ENCODE results near the gene DYDC2.

Gene DYDC2

GRCh38 chr10:80390740-80391139 is 34.2 kb downstream of the DYDC2 start:
- Histone ChIP-seq H2AFZ (ENCODE audit: low read length) (no peak overlapping the region), H3K36me3 (replicated peaks; ENCODE audit: insufficient read depth, low read length) (no peaks in the 10 kb centered on the region), H3K9me3 (replicated peaks; ENCODE audit: insufficient read depth, low read length) (no peaks in the 10 kb centered on the region), H3K79me2 (ENCODE audit: low read length) (no peaks in the 10 kb centered on the region), H3K9ac (ENCODE audit: low read length) (no peak overlapping the region), H3K27ac (ENCODE audit: low read length) (no peak overlapping the region), H3K4me2 (ENCODE audit: low read depth, low read length) (no peak overlapping the region), H3K4me3 (ENCODE audit: low read length) (no peak overlapping the region), H4K20me1 (ENCODE audit: insufficient read depth, low read length) (no peaks in the 10 kb centered on the region), H3F3A (ENCODE audit: insufficient read depth, low read length) (no peaks in the 10 kb centered on the region), H3K9me2 (replicated peaks; ENCODE audit: insufficient read depth, low read length) (no peaks in the 10 kb centered on the region), H3K4me1 (ENCODE audit: low read length) (no peaks in the 10 kb centered on the region), H3K27me3 (replicated peaks; ENCODE audit: insufficient read depth, low read length) (no peaks in the 10 kb centered on the region)
- TF ChIP-seq EZH2phosphoT487 (IDR thresholded peaks at IDR 0.05; ENCODE audit: low read length): no peak
- no peak for DNase-seq

DNA sequence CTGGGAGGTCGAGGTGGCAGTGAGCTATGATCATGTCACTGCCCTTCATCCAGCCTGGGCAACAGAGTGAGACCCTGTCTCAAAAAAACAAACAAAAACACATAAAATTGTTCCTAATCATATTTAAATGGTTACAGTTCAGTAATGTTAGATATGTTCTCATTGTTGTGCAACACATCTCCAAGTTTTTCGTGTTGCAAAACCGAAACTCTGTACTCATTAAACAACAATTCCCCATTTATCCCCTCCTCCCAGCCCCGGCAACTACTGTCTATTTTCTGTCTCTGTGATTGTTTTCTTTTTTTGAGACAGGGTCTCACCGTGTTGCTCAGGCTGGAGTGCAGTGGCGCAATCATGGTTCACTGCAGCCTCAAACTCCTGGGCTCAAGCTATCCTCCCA is 35.7 kb downstream of the DYDC2 start:
- TF ChIP-seq EZH2phosphoT487 (IDR thresholded peaks at IDR 0.05; ENCODE audit: low read length): no peak
- TF ChIP-seq EZH2 (optimal IDR thresholded peaks at IDR 0.05; ENCODE audit: low read depth, low read length): no peak
- no peak for TF ChIP-seq CTCF (IDR thresholded peaks at IDR 0.05; ENCODE audit: low read length)
- no peak overlapping the region for H3K4me3 ChIP-seq (ENCODE audit: low read length)
- H3K27me3 ChIP-seq (replicated peaks; ENCODE audit: insufficient read depth, low read length): no peaks in the 10 kb centered on the region
- no peaks in the 10 kb centered on the region for H3K79me2 ChIP-seq (ENCODE audit: low read length)
- H3K9me3 ChIP-seq (replicated peaks; ENCODE audit: insufficient read depth, low read length): no peaks in the 10 kb centered on the region
- H2AFZ ChIP-seq (ENCODE audit: low read length): no peak overlapping the region
- no peak overlapping the region for H3K4me2 ChIP-seq (ENCODE audit: low read depth, low read length)
- H3K4me1 ChIP-seq (ENCODE audit: low read length): no peaks in the 10 kb centered on the region
- no peaks in the 10 kb centered on the region for H3K9me2 ChIP-seq (replicated peaks; ENCODE audit: insufficient read depth, low read length)
- H3K36me3 ChIP-seq (replicated peaks; ENCODE audit: insufficient read depth, low read length): no peaks in the 10 kb centered on the region
- H4K20me1 ChIP-seq (ENCODE audit: insufficient read depth, low read length): no peaks in the 10 kb centered on the region
- H3K9ac ChIP-seq (ENCODE audit: low read length): no peak overlapping the region
- H3K27ac ChIP-seq (ENCODE audit: low read length): no peak overlapping the region
- no peak for DNase-seq
- H3F3A ChIP-seq (ENCODE audit: insufficient read depth, low read length): no peaks in the 10 kb centered on the region

DNA sequence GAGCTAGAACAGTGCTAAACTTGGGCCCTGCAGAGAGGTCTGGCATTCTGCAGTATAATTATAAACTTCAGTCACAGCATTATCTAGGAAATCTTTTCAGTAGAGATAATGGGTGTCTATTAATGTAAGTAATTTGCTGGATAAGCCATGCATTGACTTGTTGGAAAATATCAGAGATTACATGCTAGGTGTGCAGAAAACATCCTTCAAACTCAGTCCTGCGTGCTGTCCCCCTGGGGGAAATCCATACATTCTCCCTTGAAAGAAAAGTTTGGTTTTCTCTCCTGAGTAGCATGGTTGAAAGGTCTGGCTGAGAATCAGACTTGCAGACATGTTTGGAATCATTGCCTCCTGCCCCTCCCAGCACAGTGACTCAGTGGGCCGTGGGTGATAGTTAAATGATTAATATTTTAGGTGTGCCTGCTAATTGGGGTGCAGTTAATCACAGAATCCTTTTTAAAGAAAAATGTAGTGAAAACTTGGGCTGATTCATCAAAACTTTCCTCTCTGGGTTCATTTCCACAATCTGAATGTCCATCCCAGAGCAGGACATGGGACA is 37.9 kb downstream of the DYDC2 start:
- no peak for TF ChIP-seq CTCF (IDR thresholded peaks at IDR 0.05; ENCODE audit: low read length)
- no peak for TF ChIP-seq EZH2 (optimal IDR thresholded peaks at IDR 0.05; ENCODE audit: low read depth, low read length)
- no peak for TF ChIP-seq EZH2phosphoT487 (IDR thresholded peaks at IDR 0.05; ENCODE audit: low read length)
- DNase-seq: no peak

GRCh38 chr10:80397014-80397413 is 40.4 kb downstream of the DYDC2 start:
- Histone ChIP-seq H3K9me3 (replicated peaks; ENCODE audit: insufficient read depth, low read length) (no peaks in the 10 kb centered on the region), H3K36me3 (replicated peaks; ENCODE audit: insufficient read depth, low read length) (no peaks in the 10 kb centered on the region), H3K4me3 (ENCODE audit: low read length) (no peak overlapping the region), H2AFZ (ENCODE audit: low read length) (no peak overlapping the region), H3K27me3 (replicated peaks; ENCODE audit: insufficient read depth, low read length) (no peaks in the 10 kb centered on the region), H3K27ac (ENCODE audit: low read length) (no peak overlapping the region), H3K9ac (ENCODE audit: low read length) (no peak overlapping the region), H3K4me1 (ENCODE audit: low read length) (no peaks in the 10 kb centered on the region), H3F3A (ENCODE audit: insufficient read depth, low read length) (no peaks in the 10 kb centered on the region), H3K79me2 (ENCODE audit: low read length) (no peaks in the 10 kb centered on the region), H4K20me1 (ENCODE audit: insufficient read depth, low read length) (no peaks in the 10 kb centered on the region), H3K9me2 (replicated peaks; ENCODE audit: insufficient read depth, low read length) (no peaks in the 10 kb centered on the region), H3K4me2 (ENCODE audit: low read depth, low read length) (no peak overlapping the region)
- DNase-seq: no peak
- no peak for TF ChIP-seq CTCF (IDR thresholded peaks at IDR 0.05; ENCODE audit: low read length)
- TF ChIP-seq EZH2 (optimal IDR thresholded peaks at IDR 0.05; ENCODE audit: low read depth, low read length): no peak
- TF ChIP-seq EZH2phosphoT487 (IDR thresholded peaks at IDR 0.05; ENCODE audit: low read length): no peak

More for the DNA sequence above, 37.9 kb downstream of the DYDC2 start:
- Histone ChIP-seq H2AFZ (ENCODE audit: low read length) (no peak overlapping the region), H3K27ac (ENCODE audit: low read length) (no peak overlapping the region), H3K9me2 (replicated peaks; ENCODE audit: insufficient read depth, low read length) (no peaks in the 10 kb centered on the region), H3K9ac (ENCODE audit: low read length) (no peak overlapping the region), H3K4me3 (ENCODE audit: low read length) (no peak overlapping the region), H3F3A (ENCODE audit: insufficient read depth, low read length) (no peaks in the 10 kb centered on the region), H3K27me3 (replicated peaks; ENCODE audit: insufficient read depth, low read length) (no peaks in the 10 kb centered on the region), H3K36me3 (replicated peaks; ENCODE audit: insufficient read depth, low read length) (no peaks in the 10 kb centered on the region), H3K9me3 (replicated peaks; ENCODE audit: insufficient read depth, low read length) (no peaks in the 10 kb centered on the region), H3K79me2 (ENCODE audit: low read length) (no peaks in the 10 kb centered on the region), H3K4me2 (ENCODE audit: low read depth, low read length) (no peak overlapping the region), H3K4me1 (ENCODE audit: low read length) (no peaks in the 10 kb centered on the region), H4K20me1 (ENCODE audit: insufficient read depth, low read length) (no peaks in the 10 kb centered on the region)

Data from MM.1S (cell line).